GM13976 (cell line): ENCODE measurements around the gene ANO9.
A peak's percentile ranks its signal among the peaks of the same experiment; 100 is the strongest.

ENCODE experiments used
- DNase-seq: peaks from one replicate; pipeline ENCODE4 v3.0.0; 2012; ENCODE audit warnings: low spot score
- CTCF ChIP-seq: IDR thresholded peaks from 2 replicates; pipeline ENCODE4 v1.5.1; 2012; ENCODE audit warnings: borderline replicate concordance, mild to moderate bottlenecking; ENCODE audit not compliant: insufficient read depth; ENCODE audit errors: extremely low read depth, missing control alignments, control extremely low read depth
- in situ Hi-C: fragments of 300-500 bp; cut with MboI; formaldehyde crosslinking; loops from one replicate; pipeline ENCODE4 v1.12.0; 2022; ENCODE audit warnings: low sequenced_read_pairs, mixed read lengths, inconsistent platforms; ENCODE audit not compliant: unreplicated experiment

The ANO9 gene

GRCh38 chr11:452916-453527 lies 11.2 kb upstream of the ANO9 start:
- DNase-seq: no peak
- in situ Hi-C loops: no loop called here
- no peak for TF ChIP-seq CTCF

- TF ChIP-seq CTCF: no peak
- no peak for DNase-seq
- in situ Hi-C loops: no loop called here
These were observed 10.5 kb upstream of the ANO9 start for GRCh38 chr11:452203-452744.

GRCh38 chr11:451738-452137 lies 9.9 kb upstream of the ANO9 start:
- in situ Hi-C loops: no loop called here
- TF ChIP-seq CTCF: no peak
- no peak for DNase-seq

GRCh38 chr11:450809-451451 lies 9.1 kb upstream of the ANO9 start:
- no peak for TF ChIP-seq CTCF
- DNase-seq: peak; percentile 75
- in situ Hi-C loops: no loop called here

GRCh38 chr11:449889-450808 lies 8.3 kb upstream of the ANO9 start, which contains the start of gene PTDSS2:
TSS of gene PTDSS2 (plus strand) at chr11:450279. CDS start at chr11:450456, 177 bp downstream.
- TF ChIP-seq CTCF: no peak

More at GRCh38 chr11:449889-450808, 8.3 kb upstream of the ANO9 start, which contains the start of gene PTDSS2:
- peak; percentile 96 for DNase-seq
- in situ Hi-C loops: no loop called here
